SU-DHL-6 (cell line): ENCODE data around the gene SORBS2.

Experiments used
- EZH2phosphoT487 ChIP-seq: fragments of 200-600 bp; sonication (generic), shearing (Covaris generic); conservative IDR thresholded peaks from 2 replicates; pipeline ENCODE4 v1.6.1; 2018; ENCODE audit warnings: mild to moderate bottlenecking, antibody characterized with exemption, low read length, moderate library complexity, mixed read lengths
- TF ChIP-seq, protein P1 (sequence below): fragments of 200-600 bp; sonication (generic); IDR thresholded peaks from one replicate; pipeline ENCODE4 v1.5.1; 2017; ENCODE audit warnings: antibody characterized with exemption, mild to moderate bottlenecking, low read length, moderate library complexity; ENCODE audit not compliant: insufficient read depth, poor library complexity, severe bottlenecking

DNA sequence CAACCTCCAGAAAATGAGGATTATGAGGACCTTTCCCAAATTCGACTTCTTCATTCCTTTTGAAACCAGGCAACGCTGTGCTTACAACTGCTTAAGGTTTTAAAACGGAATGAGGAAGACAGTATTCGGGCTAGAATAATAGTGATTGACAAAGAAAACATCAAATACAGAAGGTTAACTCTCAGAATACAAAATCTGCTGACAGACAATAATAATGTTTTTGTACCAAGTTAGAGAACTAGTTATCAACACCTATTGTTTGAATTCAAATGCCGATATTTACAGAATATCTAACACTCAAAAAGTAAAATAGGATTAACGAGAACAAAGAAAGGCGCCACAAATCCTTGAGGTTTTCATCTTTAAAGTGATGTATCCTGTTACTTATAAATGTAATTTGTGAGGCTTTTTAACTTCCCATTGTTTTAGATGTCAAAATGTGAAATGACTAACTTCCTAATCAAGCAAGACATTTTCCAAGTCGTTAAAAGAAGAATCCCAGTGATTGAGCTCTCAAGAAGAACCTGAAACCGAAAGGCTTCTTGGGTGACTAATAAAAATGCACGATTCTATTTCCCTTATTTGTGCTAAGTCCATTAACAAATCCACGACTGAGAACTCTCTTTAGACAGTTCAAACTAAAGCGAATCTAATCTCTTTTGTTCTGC is 118.3 kb downstream of the SORBS2 start:
- TF ChIP-seq, protein P1, sequence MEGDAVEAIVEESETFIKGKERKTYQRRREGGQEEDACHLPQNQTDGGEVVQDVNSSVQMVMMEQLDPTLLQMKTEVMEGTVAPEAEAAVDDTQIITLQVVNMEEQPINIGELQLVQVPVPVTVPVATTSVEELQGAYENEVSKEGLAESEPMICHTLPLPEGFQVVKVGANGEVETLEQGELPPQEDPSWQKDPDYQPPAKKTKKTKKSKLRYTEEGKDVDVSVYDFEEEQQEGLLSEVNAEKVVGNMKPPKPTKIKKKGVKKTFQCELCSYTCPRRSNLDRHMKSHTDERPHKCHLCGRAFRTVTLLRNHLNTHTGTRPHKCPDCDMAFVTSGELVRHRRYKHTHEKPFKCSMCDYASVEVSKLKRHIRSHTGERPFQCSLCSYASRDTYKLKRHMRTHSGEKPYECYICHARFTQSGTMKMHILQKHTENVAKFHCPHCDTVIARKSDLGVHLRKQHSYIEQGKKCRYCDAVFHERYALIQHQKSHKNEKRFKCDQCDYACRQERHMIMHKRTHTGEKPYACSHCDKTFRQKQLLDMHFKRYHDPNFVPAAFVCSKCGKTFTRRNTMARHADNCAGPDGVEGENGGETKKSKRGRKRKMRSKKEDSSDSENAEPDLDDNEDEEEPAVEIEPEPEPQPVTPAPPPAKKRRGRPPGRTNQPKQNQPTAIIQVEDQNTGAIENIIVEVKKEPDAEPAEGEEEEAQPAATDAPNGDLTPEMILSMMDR = no peak
- TF ChIP-seq EZH2phosphoT487 = no peak
